GM12878 (cell line): Measurements from ENCODE around the gene CHCHD1.

ENCODE experiments used
- CTCF ChIP-seq, 3 experiments: IDR thresholded peaks in 2 of 3; conservative IDR thresholded peaks in 1 of 3; 2 replicates each; pipeline ENCODE4 v1.5.1; 2011; ENCODE audit warnings: low read depth in 3 of 3, low read length in 3 of 3, mild to moderate bottlenecking in 3 of 3, control low read depth in 2 of 3, moderate library complexity in 2 of 3, inconsistent platforms in 1 of 3, mixed read lengths in 1 of 3; ENCODE audit not compliant: control insufficient read depth in 2 of 3, insufficient read depth in 1 of 3; ENCODE audit errors: extremely low read depth in 1 of 3
- KDM1A ChIP-seq: fragments of 200-600 bp; sonication (generic); IDR thresholded peaks from 2 replicates; pipeline ENCODE4 v1.6.1; 2016; ENCODE audit warnings: borderline replicate concordance
- MAX ChIP-seq: IDR thresholded peaks from 2 replicates; pipeline ENCODE4 v1.6.1; 2012; ENCODE audit warnings: low read depth, low read length, improper control_type of control experiment
- NFYB ChIP-seq: IDR thresholded peaks from 2 replicates; pipeline ENCODE4 v1.6.1; 2011; ENCODE audit warnings: low read depth, mild to moderate bottlenecking, low read length, improper control_type of control experiment, moderate library complexity; ENCODE audit not compliant: insufficient read depth

GRCh38 chr10:73743327-73743904 is 38.4 kb upstream of the CHCHD1 start:
- TF ChIP-seq CTCF (IDR thresholded peaks at IDR 0.05 in 2 of 3, conservative IDR thresholded peaks at IDR 0.05 in 1 of 3; ENCODE audit: control insufficient read depth in 2 of 3, extremely low read depth in 1 of 3, insufficient read depth in 1 of 3, low read depth in 3 of 3, low read length in 3 of 3) (no peak), MAX (no peak), NFYB (no peak), KDM1A (no peak)
